ENCODE data around the gene FAM163A. TPM values are rescaled to one million over a fixed set of nuclear protein-coding genes. Genes with fewer than 3 reads are reported as not detected.

Gene FAM163A
- total RNA-seq, 1 experiment from 2014 or later: not detected

DNA sequence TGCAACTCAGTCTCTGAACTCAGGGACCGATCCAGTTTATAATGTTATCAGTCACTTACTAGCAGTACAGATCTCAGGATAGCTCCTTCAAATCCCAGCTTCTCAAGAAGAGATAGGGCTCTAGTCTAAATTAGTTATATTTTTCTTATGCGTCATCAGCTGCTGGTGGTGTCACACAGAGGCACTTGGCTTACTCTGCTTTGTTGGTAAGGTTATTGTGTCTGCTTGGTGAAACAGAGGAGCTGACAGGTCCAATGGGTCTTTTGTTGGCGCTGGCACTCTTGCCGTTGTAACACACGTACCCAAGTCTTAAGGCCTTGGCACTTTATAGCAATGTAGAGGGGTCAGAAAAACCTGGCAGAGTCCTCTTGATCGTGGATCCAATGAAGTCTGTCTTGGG is 122.3 kb downstream of the FAM163A start:
- TF ChIP-seq POLR2A (IDR thresholded peaks at IDR 0.05; ENCODE audit: borderline replicate concordance, extremely low read depth, insufficient read depth, insufficient read length) (no peak), CBX3 (IDR thresholded peaks at IDR 0.05; ENCODE audit: low read depth) (no peak), SIN3A (IDR thresholded peaks at IDR 0.05; ENCODE audit: low read depth) (no peak), SP1 (IDR thresholded peaks at IDR 0.05; ENCODE audit: low read depth) (no peak), CEBPB (IDR thresholded peaks at IDR 0.05; ENCODE audit: low read depth) (no peak), FOSL1 (IDR thresholded peaks at IDR 0.05; ENCODE audit: low read depth) (no peak), ZNF274 (IDR thresholded peaks at IDR 0.05; ENCODE audit: low read depth, low read length) (no peak), ELF1 (IDR thresholded peaks at IDR 0.05; ENCODE audit: borderline replicate concordance, low read depth) (no peak), EGR1 (IDR thresholded peaks at IDR 0.05; ENCODE audit: low read depth) (no peak), TCF7L2 (IDR thresholded peaks at IDR 0.05; ENCODE audit: borderline replicate concordance, extremely low read depth, insufficient read depth, insufficient read length) (no peak), EZH2phosphoT487 (IDR thresholded peaks at IDR 0.05; ENCODE audit: borderline replicate concordance) (no peak), ZFX (IDR thresholded peaks at IDR 0.05) (no peak), POLR2AphosphoS5 (IDR thresholded peaks at IDR 0.05; ENCODE audit: low read depth, low read length) (no peak), RAD21 (IDR thresholded peaks at IDR 0.05; ENCODE audit: low read depth) (no peak), JUND (IDR thresholded peaks at IDR 0.05) (no peak), SRF (IDR thresholded peaks at IDR 0.05; ENCODE audit: low read depth) (no peak)
- TF ChIP-seq, protein P1, sequence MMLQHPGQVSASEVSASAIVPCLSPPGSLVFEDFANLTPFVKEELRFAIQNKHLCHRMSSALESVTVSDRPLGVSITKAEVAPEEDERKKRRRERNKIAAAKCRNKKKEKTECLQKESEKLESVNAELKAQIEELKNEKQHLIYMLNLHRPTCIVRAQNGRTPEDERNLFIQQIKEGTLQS (IDR thresholded peaks at IDR 0.05): no peak
- TF ChIP-seq, protein P2, sequence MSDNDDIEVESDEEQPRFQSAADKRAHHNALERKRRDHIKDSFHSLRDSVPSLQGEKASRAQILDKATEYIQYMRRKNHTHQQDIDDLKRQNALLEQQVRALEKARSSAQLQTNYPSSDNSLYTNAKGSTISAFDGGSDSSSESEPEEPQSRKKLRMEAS (IDR thresholded peaks at IDR 0.05): no peak
- TF ChIP-seq, protein P3, sequence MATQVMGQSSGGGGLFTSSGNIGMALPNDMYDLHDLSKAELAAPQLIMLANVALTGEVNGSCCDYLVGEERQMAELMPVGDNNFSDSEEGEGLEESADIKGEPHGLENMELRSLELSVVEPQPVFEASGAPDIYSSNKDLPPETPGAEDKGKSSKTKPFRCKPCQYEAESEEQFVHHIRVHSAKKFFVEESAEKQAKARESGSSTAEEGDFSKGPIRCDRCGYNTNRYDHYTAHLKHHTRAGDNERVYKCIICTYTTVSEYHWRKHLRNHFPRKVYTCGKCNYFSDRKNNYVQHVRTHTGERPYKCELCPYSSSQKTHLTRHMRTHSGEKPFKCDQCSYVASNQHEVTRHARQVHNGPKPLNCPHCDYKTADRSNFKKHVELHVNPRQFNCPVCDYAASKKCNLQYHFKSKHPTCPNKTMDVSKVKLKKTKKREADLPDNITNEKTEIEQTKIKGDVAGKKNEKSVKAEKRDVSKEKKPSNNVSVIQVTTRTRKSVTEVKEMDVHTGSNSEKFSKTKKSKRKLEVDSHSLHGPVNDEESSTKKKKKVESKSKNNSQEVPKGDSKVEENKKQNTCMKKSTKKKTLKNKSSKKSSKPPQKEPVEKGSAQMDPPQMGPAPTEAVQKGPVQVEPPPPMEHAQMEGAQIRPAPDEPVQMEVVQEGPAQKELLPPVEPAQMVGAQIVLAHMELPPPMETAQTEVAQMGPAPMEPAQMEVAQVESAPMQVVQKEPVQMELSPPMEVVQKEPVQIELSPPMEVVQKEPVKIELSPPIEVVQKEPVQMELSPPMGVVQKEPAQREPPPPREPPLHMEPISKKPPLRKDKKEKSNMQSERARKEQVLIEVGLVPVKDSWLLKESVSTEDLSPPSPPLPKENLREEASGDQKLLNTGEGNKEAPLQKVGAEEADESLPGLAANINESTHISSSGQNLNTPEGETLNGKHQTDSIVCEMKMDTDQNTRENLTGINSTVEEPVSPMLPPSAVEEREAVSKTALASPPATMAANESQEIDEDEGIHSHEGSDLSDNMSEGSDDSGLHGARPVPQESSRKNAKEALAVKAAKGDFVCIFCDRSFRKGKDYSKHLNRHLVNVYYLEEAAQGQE (IDR thresholded peaks at IDR 0.05; ENCODE audit: low read depth): no peak
- TF ChIP-seq, protein P4, sequence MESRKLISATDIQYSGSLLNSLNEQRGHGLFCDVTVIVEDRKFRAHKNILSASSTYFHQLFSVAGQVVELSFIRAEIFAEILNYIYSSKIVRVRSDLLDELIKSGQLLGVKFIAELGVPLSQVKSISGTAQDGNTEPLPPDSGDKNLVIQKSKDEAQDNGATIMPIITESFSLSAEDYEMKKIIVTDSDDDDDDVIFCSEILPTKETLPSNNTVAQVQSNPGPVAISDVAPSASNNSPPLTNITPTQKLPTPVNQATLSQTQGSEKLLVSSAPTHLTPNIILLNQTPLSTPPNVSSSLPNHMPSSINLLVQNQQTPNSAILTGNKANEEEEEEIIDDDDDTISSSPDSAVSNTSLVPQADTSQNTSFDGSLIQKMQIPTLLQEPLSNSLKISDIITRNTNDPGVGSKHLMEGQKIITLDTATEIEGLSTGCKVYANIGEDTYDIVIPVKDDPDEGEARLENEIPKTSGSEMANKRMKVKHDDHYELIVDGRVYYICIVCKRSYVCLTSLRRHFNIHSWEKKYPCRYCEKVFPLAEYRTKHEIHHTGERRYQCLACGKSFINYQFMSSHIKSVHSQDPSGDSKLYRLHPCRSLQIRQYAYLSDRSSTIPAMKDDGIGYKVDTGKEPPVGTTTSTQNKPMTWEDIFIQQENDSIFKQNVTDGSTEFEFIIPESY (IDR thresholded peaks at IDR 0.05; ENCODE audit: extremely low read depth, insufficient replicate concordance, low read length): no peak
- RAD21 ChIA-PET (ENCODE audit: low non-redundant PET in 1 of 2, low total read pairs in 2 of 2, uncharacterized antibody in 2 of 2, unreplicated experiment in 2 of 2): no interaction called here
- H3K79me2 ChIP-seq (ENCODE audit: insufficient read depth, low read length): peaks cover 96% of the 10 kb centered on the region

More for the DNA sequence above, 122.3 kb downstream of the FAM163A start:
- no peak for ATAC-seq
- peaks cover 13% of the 10 kb centered on the region; the same call in 1 of the 2 replicates for H4K20me1 ChIP-seq (ENCODE audit: insufficient read depth)
- no peak overlapping the region for H3K4me2 ChIP-seq (ENCODE audit: low read length)
- intact Hi-C loops (cut with micrococcal nuclease): loop anchor here (5.0 to 10.0 kb wide), 2 partner anchors 158 to 609 kb away; no protein-coding TSS in a partner anchor
- ChIA-PET CTCF (interaction anchor here (1.1 to 1.4 kb wide), 2 partner anchors 51 to 314 kb away, joined by 4 read pairs; no protein-coding TSS in a partner anchor), POLR2A (no interaction called here)
- no peak overlapping the region for H3K4me3 ChIP-seq (replicated peaks in 1 of 2; ENCODE audit: low read depth in 1 of 2, low read length in 2 of 2)
- no peaks in the 10 kb centered on the region for H3K4me1 ChIP-seq (ENCODE audit: control insufficient read depth in 1 of 2, insufficient read depth in 2 of 2, low read length in 2 of 2)
- no peaks in the 10 kb centered on the region for H3K9me2 ChIP-seq (ENCODE audit: insufficient read depth)
- H2AFZ ChIP-seq (ENCODE audit: low read depth, low read length, poor library complexity, severe bottlenecking): no peak overlapping the region
- H3K27me3 ChIP-seq (ENCODE audit: insufficient read depth, low read length): no peaks in the 10 kb centered on the region
- H3K9me3 ChIP-seq (ENCODE audit: control insufficient read depth in 1 of 2, insufficient read depth in 1 of 2, low read depth in 1 of 2, low read length in 2 of 2): no peaks in the 10 kb centered on the region
- H3K36me3 ChIP-seq (ENCODE audit: control insufficient read depth in 1 of 2, insufficient read depth in 2 of 2, low read length in 2 of 2): peaks cover 30 to 55% of the 10 kb centered on the region in 2 experiments
- DNase-seq (ENCODE audit: low read depth, low spot score): no peak
- no TSS peak for BruUV-seq (replicated peaks)
- H3K27ac ChIP-seq (ENCODE audit: low read depth, low read length): no peak overlapping the region
- H3K9ac ChIP-seq (ENCODE audit: low read length): no peak overlapping the region
